ENCODE measurements around the gene SLC34A1.
"Not testable (repeated sequence)": the region's sequence is repeated elsewhere in the genome, so short reads cannot be mapped to it uniquely, and the experiment has no call there.

The SLC34A1 gene

DNA sequence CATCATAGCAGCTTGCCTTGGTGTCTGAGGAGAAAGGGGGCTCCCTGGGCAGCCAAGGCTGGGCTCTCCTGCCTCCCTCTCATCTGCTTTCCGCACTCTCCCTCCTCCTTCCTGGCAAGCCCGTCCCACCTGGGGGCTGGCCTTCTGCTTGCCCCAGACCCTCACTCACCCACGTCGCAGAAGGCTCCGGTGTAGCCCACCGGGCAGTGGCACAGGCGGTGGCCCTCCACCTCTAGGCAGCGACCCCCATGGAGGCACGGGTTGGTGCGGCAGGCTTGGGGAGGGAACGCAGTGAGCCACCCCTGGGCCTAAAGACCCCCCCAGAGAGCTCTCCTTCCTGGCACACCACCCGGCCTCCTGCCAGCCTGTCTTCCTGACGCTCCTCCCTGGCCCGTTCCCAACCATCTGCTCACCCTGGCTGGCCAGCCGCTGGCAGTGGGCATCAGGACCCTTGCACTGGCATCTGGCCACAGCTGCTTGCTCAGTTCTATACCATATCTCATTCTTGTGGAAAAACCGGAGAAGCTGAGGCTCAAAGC is 20.5 kb downstream of the SLC34A1 start:
- peaks cover 47% of the 10 kb centered on the region for H3K27me3 ChIP-seq (ENCODE audit: insufficient read depth, low read length)

DNA sequence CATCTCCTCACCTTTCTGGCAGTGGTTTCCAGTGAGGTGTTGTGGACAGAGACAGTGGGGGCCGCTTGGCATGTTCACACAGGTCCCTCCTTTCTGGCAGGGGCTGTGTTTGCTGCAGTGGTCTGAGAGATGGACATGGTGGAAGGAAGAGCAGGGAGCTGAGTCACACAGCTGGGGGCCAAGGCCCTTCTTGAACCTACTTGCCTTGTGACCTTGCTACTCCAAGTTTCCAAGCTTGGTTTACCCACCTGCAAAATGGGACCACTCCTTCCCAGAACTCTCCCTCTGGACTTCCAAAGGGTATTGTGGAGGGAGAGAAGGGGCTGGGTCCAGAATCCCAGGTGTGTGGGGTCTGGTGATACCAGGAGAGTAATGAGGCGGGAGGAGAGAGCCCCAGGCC is 21.1 kb downstream of the SLC34A1 start:
- Histone ChIP-seq H3K9me3 (ENCODE audit: low read length) (no peaks in the 10 kb centered on the region), H2AFZ (ENCODE audit: low read depth, low read length) (no peak overlapping the region), H3K27me3 (ENCODE audit: insufficient read depth, low read length) (peaks cover 46% of the 10 kb centered on the region), H3K4me1 (ENCODE audit: insufficient read depth, low read length) (peaks cover 19% of the 10 kb centered on the region), H3K36me3 (ENCODE audit: insufficient read depth, low read length) (no peaks in the 10 kb centered on the region), H3K4me3 (ENCODE audit: low read length) (no peak overlapping the region)

More for the DNA sequence above, 20.5 kb downstream of the SLC34A1 start:
- Histone ChIP-seq H3K4me3 (ENCODE audit: low read length) (peak overlapping the region; percentile 37), H3K9me3 (ENCODE audit: low read length) (no peaks in the 10 kb centered on the region), H3K4me1 (ENCODE audit: insufficient read depth, low read length) (peaks cover 19% of the 10 kb centered on the region), H2AFZ (ENCODE audit: low read depth, low read length) (peak overlapping the region; percentile 55), H3K36me3 (ENCODE audit: insufficient read depth, low read length) (no peaks in the 10 kb centered on the region)

DNA sequence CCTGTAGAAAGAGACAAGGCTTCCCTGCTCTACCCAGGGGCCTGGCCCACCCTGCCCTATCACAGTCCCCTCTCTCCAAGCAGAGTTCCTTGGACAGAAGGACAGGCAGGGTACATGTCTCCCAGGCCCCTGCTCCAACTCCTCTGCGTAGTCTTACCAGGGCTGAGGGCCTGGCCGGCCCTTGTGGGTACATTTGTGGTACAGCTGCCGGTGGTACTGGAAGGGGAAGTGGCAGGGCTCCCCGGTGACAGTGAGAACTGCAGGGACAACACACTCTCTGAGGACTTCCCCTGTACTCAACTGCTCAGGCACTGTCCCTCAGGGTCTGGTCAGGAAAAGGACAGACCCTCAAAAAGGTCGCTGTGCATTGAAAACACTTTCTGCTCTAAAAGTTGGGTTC is 21.6 kb downstream of the SLC34A1 start:
- no peaks in the 10 kb centered on the region for H3K36me3 ChIP-seq (ENCODE audit: insufficient read depth, low read length)
- peaks cover 19% of the 10 kb centered on the region for H3K4me1 ChIP-seq (ENCODE audit: insufficient read depth, low read length)
- H3K4me3 ChIP-seq (ENCODE audit: low read length) = no peak overlapping the region
- no peak overlapping the region for H2AFZ ChIP-seq (ENCODE audit: low read depth, low read length)
- no peaks in the 10 kb centered on the region for H3K9me3 ChIP-seq (ENCODE audit: low read length)
- H3K27me3 ChIP-seq (ENCODE audit: insufficient read depth, low read length) = peaks cover 43% of the 10 kb centered on the region

DNA sequence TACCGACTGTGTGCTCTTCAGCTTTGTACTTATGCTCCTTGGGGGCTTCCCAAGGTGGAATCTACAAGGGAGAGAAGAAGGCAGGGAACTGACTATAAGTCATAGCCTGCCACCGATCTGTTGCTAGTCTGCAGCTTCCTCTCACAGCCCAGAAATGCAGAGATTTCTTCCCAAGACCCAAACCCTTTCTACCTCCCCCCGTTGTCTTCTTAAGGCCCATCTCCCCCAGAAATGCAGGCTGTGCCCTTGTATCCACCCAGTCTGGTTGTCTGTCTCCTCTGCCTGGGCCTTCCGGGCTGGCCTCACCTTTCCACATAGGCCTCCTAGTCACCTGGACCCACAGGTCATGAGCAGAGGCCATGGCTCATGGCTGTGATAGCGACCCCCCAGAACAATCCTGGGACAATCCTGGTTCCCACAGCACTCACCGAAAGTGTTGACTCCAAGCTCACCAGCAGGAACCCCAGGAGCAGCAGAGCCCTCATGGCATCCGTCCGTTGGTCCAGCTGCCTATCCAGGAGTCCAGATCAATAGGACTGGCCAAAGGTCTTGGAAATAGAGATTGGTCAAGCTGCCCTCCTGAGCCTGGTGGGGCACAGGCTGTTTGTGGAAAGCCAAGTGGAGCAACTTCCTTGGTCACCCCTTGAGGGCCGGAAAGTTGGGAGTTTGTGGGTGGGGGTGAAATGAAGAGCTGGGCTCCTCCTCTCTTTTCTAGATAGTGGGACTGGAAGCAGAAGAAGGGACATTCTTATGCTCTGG is 25.0 kb downstream of the SLC34A1 start, which contains the start of gene F12:
F12 (minus strand) TSS at position 522 of the 759 bp plus-strand sequence; CDS start at position 485, 37 bp downstream.
- H3K36me3 ChIP-seq (ENCODE audit: insufficient read depth, low read length) = no peaks in the 10 kb centered on the region
- peaks cover 15% of the 10 kb centered on the region for H3K27me3 ChIP-seq (ENCODE audit: insufficient read depth, low read length)
- H3K4me1 ChIP-seq (ENCODE audit: insufficient read depth, low read length) = peaks cover 4% of the 10 kb centered on the region
- no peak within 1 kb of the TSS for H3K4me3 ChIP-seq (ENCODE audit: low read length)
- no peak within 1 kb of the TSS for H2AFZ ChIP-seq (ENCODE audit: low read depth, low read length)
- H3K9me3 ChIP-seq (ENCODE audit: low read length) = no peaks in the 10 kb centered on the region

DNA sequence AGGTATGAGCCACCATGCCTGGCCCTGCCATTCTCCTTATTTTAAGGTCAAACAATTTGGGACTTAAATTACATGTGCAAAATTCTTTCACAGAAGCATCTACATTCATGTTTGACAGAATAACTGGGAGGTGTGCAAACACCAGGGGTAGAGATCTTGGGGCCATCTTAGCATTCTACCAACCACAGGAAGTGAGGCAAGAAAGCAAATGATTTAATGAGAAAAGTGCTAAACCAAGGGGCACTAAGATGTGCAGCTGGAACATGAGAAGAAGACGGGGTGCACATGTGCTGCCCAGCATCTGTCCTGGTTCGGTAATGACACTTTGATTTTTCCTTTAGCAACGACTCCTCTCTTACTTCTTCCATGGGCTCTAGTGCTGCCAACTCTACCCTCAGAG is 26.3 kb downstream of the SLC34A1 start:
- H3K4me3 ChIP-seq (ENCODE audit: low read length) = no peak overlapping the region
- peaks cover 5% of the 10 kb centered on the region for H3K27me3 ChIP-seq (ENCODE audit: insufficient read depth, low read length)

DNA sequence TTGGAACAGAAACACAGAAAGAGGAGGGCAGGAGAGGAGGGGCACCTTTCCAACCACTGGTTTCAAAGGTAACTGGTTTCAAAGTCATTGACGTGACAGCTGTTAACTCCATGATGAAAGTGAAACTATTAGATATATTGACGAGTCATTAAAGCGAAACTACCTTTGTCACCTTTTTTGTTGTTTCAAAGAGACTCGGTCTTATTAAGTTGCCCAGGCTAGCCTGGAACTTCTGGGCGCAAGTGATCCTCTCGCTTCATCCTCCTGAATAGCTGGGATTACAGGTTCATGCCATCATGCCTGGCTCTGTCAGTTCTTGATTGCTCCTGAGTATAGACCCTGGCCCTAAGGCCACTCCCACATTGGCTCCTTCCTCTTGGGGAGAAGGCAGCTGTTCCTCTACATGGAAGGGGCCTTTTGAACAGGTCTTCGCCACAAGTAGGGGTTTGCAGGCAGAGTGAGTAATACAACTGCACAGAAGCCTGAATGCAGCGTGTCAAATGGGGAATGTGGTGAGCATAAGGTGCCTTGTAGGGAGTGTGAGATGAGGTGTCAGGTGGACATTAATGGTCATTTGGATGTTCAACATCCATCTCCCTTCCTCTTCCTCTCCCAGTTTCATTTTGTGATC is 28.5 kb downstream of the SLC34A1 start:
- Histone ChIP-seq H3K27me3 (ENCODE audit: insufficient read depth, low read length) (peaks cover 4% of the 10 kb centered on the region), H3K36me3 (ENCODE audit: insufficient read depth, low read length) (no peaks in the 10 kb centered on the region), H3K4me3 (ENCODE audit: low read length) (no peak overlapping the region), H3K9me3 (ENCODE audit: low read length) (no peaks in the 10 kb centered on the region), H2AFZ (ENCODE audit: low read depth, low read length) (no peak overlapping the region), H3K4me1 (ENCODE audit: insufficient read depth, low read length) (no peaks in the 10 kb centered on the region)

More for the DNA sequence above, 26.3 kb downstream of the SLC34A1 start:
- no peaks in the 10 kb centered on the region for H3K4me1 ChIP-seq (ENCODE audit: insufficient read depth, low read length)
- no peaks in the 10 kb centered on the region for H3K36me3 ChIP-seq (ENCODE audit: insufficient read depth, low read length)
- H2AFZ ChIP-seq (ENCODE audit: low read depth, low read length) = no peak overlapping the region
- no peaks in the 10 kb centered on the region for H3K9me3 ChIP-seq (ENCODE audit: low read length)

DNA sequence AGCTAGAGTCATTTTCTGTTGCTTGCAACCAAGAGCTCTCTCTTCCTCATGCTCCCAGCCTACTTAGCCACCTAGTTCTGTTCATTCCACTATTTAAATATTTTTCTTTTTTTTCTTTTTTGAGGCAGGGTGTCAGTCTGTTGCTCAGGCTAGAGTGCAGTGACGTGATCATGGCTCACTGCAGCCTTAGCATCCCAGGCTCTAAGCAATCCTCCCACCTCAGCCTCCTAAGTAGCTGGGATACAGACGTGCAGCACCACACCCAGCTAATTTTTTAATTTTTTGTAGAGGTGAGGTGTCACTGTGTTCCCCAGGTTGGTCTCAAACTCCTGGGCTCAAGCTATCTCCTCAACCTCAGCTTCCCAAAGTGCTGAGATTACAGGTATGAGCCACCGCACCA is 30.2 kb downstream of the SLC34A1 start:
- peaks cover 3% of the 10 kb centered on the region for H3K27me3 ChIP-seq (ENCODE audit: insufficient read depth, low read length)
- no peaks in the 10 kb centered on the region for H3K4me1 ChIP-seq (ENCODE audit: insufficient read depth, low read length)
- no peaks in the 10 kb centered on the region for H3K9me3 ChIP-seq (ENCODE audit: low read length)
- H3K36me3 ChIP-seq (ENCODE audit: insufficient read depth, low read length) = no peaks in the 10 kb centered on the region
- no peak overlapping the region for H3K4me3 ChIP-seq (ENCODE audit: low read length)
- H2AFZ ChIP-seq (ENCODE audit: low read depth, low read length) = no peak overlapping the region

DNA sequence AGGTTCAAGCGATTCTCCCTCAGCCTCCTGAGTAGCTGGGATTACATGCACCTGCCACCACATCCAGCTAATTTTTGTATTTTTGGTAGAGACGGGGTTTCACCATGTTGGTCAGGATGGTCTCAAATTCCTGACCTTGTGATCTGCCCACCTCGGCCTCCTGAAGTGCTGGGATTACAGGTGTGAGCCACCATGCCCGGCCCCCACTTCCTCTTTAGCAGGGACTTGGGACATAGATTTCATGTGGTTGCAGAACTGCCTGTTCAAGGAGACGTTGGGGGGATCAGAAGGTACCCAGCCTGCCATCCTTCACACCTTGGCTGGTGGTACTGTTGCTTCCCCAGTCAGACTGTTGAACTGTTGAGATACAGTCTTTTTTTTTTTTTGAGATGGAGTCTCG is 32.8 kb downstream of the SLC34A1 start:
- not testable (repeated sequence) for H3K4me3 ChIP-seq (ENCODE audit: low read length); H3K4me1 ChIP-seq (ENCODE audit: insufficient read depth, low read length); H2AFZ ChIP-seq (ENCODE audit: low read depth, low read length); H3K36me3 ChIP-seq (ENCODE audit: insufficient read depth, low read length); H3K9me3 ChIP-seq (ENCODE audit: low read length); H3K27me3 ChIP-seq (ENCODE audit: insufficient read depth, low read length)

DNA sequence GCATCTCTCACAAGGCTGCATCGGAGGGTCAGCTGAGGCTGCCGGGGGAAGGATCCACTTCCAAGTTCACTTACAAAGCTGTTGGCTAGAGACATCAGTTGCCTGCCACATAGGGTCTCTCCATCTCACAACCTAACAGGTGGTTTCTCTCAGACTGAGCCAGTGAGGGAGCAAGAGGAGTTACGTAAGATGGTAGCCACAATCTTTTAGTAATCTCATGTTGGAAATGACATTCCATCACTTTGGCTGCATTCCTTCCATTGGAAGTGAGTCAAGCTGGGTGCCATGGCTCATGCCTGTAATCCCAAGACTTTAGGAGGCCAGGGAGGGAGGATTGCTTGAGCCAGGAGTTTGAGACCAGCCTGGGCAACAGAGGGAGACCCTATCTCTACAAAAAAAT is 34.8 kb downstream of the SLC34A1 start:
- Histone ChIP-seq H2AFZ (ENCODE audit: low read depth, low read length) (no peak overlapping the region), H3K4me1 (ENCODE audit: insufficient read depth, low read length) (no peaks in the 10 kb centered on the region), H3K27me3 (ENCODE audit: insufficient read depth, low read length) (peaks cover 3% of the 10 kb centered on the region), H3K36me3 (ENCODE audit: insufficient read depth, low read length) (no peaks in the 10 kb centered on the region), H3K9me3 (ENCODE audit: low read length) (no peaks in the 10 kb centered on the region), H3K4me3 (ENCODE audit: low read length) (no peak overlapping the region)

DNA sequence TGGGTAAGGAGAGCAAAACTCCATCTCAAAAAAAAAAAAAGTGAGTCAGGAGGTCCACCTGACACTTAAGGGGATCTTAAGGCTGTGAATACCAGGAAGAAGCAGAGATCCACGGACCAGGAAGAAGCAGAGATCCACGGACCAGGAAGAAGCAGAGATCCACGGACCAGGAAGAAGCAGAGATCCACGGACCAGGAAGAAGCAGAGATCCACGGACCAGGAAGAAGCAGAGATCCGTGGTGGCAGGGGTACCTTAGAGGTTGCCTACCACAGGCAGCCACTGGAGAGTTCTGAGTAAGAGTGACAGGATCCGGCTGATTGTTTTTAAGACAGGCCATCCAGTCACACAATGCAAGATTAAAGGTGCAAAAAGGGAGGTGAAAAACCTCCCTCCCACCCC is 36.2 kb downstream of the SLC34A1 start:
- not testable (repeated sequence) for H3K4me1 ChIP-seq (ENCODE audit: insufficient read depth, low read length); H3K9me3 ChIP-seq (ENCODE audit: low read length); H2AFZ ChIP-seq (ENCODE audit: low read depth, low read length); H3K27me3 ChIP-seq (ENCODE audit: insufficient read depth, low read length); H3K4me3 ChIP-seq (ENCODE audit: low read length); H3K36me3 ChIP-seq (ENCODE audit: insufficient read depth, low read length)

DNA sequence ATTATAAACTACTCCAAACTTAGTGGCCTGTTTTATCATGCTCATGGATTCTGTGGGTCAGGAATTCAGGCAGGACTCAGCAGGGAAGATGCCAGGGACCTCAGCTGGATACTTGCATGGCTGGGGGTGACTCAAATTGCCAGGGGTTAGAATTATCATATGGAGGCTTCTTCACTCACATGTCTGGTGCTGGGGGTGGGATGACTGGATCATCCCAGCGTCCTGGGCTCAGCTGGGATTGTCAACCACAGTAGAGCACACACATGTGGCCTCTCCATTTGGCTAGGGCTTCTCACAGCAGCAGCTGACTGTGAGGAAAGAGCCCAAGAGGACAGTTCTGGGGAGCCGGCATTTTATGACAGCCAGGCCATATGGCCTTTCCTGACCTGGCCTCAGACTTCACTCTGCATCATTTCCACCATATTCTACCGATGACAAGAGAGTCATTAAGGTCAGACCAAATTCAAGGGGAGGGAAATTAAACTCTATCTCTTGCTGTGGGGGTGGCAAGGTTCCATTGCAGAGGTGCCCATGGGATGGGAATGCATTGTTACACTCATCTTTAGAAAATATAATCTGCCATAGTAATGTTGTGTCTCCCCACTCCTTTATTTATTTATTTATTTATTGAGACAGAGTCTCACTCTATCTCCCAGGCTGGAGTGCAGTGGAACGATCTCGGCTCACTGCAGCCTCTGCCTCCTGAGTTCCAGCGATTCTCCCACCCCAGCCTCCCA is 37.0 kb downstream of the SLC34A1 start:
- no peaks in the 10 kb centered on the region for H3K9me3 ChIP-seq (ENCODE audit: low read length)
- no peak overlapping the region for H3K4me3 ChIP-seq (ENCODE audit: low read length)
- no peaks in the 10 kb centered on the region for H3K36me3 ChIP-seq (ENCODE audit: insufficient read depth, low read length)
- H2AFZ ChIP-seq (ENCODE audit: low read depth, low read length) = no peak overlapping the region
- H3K4me1 ChIP-seq (ENCODE audit: insufficient read depth, low read length) = peaks cover 6% of the 10 kb centered on the region
- peaks cover 3% of the 10 kb centered on the region for H3K27me3 ChIP-seq (ENCODE audit: insufficient read depth, low read length)

DNA sequence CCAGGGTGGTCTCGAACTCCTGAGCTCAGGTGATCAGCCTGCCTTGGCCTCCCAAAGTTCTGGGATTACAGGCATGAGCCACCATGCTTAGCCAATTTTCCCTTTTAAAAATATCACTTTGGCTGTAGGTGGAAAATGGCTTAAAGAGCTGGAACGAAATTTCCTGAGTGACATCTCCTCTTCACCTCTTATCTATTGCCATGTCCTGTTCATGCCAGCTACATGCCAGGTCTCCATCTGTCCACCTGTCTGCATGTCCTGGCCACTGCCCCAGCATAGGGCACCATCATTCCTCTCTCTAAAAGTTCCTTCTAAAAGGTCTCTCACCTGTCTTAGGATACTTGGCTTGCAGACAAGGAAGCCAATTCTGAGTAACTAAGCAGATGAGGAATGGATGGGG is 39.4 kb downstream of the SLC34A1 start:
- no peaks in the 10 kb centered on the region for H3K27me3 ChIP-seq (ENCODE audit: insufficient read depth, low read length)
- H3K36me3 ChIP-seq (ENCODE audit: insufficient read depth, low read length) = no peaks in the 10 kb centered on the region
- peaks cover 18% of the 10 kb centered on the region for H3K4me1 ChIP-seq (ENCODE audit: insufficient read depth, low read length)
- H3K4me3 ChIP-seq (ENCODE audit: low read length) = no peak overlapping the region
- no peaks in the 10 kb centered on the region for H3K9me3 ChIP-seq (ENCODE audit: low read length)
- H2AFZ ChIP-seq (ENCODE audit: low read depth, low read length) = no peak overlapping the region

DNA sequence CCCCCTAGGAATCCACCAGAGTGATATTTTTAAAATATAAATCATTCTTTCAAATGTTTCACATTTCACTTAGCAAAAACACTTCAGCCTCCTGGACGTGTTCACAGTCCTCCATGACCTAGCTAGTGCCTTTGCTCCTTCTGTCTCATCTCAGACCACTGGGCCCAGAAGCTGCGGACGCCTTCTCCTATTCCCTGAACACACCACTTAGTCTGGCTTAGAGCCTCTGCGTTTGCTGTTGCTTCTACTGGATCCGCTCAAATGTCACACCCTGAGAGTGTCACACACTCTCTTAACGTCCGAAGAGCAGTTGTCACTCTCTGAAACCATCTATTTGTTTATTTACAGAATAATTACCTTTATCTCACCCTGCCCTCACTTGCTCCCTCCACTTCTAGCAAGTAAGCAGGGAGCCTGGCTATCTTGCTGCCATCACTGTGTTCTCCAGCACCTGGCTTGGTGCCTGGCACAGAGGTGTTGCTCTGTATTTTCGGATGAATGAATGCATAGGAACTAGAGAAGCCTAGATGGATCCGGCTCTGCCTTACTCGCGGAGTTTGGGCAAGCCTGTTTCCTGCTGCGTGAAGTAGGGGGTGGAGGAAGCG is 41.1 kb downstream of the SLC34A1 start:
- Histone ChIP-seq H3K27me3 (ENCODE audit: insufficient read depth, low read length) (no peaks in the 10 kb centered on the region), H2AFZ (ENCODE audit: low read depth, low read length) (peak overlapping the region; percentile 39), H3K36me3 (ENCODE audit: insufficient read depth, low read length) (no peaks in the 10 kb centered on the region), H3K4me3 (ENCODE audit: low read length) (peak overlapping the region; percentile 61), H3K4me1 (ENCODE audit: insufficient read depth, low read length) (peaks cover 18% of the 10 kb centered on the region), H3K9me3 (ENCODE audit: low read length) (no peaks in the 10 kb centered on the region)
